ENCODE data around the gene FRAS1. TPM values are rescaled to one million over a fixed set of nuclear protein-coding genes. Genes with fewer than 3 reads are reported as not detected.

Gene FRAS1
- total and polyA plus RNA-seq, 9 donors: 0.16 to 5.3 (median 1.4) TPM

DNA sequence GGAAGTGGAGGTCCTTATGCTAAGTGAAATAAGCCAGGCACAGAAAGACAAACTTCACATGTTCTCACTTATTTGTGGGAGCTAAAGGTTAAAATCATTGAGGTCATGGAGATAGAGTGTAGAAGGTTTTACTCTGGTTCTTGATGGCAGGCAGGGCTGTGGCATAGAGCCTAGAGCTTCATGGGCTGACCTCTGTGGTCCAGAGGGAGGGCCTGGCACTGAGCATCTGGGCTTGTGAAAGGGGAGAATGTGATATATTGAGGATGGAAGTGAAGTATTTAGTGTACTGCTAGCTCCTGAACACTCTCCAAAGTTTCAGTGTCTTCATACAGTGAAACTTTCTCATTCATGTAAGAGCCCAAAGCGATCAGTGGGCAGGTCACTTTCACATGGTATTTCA is 423.2 kb downstream of the FRAS1 start:
- WGBS, 3 donors: 93 to 98% (median 93%) methylated on average over 1 of the region's 1 CpG
- intact Hi-C loops (cut with DNase I): no loop called here

DNA sequence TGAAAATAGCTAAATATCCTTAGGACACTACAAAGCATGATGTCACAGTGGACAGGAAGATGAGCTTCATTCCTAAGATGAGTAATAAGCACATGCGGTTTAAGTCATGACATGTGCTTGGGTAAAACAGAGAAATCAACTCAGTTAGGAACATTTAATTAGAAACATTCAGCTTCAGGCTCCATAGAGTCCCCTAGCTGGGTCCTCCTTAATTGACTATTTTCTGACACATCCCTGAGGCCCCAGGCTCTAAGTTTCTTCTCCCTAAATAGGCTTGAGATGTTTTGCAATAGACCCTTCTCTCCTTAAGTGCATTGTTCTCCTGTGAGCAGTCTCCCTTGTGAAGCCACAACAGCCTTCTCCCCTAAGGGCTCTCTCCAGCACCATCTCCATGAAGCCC is 424.1 kb downstream of the FRAS1 start:
- no peak overlapping the region for H3K4me3 ChIP-seq
- TF ChIP-seq EP300 (IDR thresholded peaks at IDR 0.05) (no peak), POLR2A (IDR thresholded peaks at IDR 0.05) (no peak)
- TF ChIP-seq, protein P1, sequence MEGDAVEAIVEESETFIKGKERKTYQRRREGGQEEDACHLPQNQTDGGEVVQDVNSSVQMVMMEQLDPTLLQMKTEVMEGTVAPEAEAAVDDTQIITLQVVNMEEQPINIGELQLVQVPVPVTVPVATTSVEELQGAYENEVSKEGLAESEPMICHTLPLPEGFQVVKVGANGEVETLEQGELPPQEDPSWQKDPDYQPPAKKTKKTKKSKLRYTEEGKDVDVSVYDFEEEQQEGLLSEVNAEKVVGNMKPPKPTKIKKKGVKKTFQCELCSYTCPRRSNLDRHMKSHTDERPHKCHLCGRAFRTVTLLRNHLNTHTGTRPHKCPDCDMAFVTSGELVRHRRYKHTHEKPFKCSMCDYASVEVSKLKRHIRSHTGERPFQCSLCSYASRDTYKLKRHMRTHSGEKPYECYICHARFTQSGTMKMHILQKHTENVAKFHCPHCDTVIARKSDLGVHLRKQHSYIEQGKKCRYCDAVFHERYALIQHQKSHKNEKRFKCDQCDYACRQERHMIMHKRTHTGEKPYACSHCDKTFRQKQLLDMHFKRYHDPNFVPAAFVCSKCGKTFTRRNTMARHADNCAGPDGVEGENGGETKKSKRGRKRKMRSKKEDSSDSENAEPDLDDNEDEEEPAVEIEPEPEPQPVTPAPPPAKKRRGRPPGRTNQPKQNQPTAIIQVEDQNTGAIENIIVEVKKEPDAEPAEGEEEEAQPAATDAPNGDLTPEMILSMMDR (IDR thresholded peaks at IDR 0.05): no peak
- WGBS, 3 donors: 74 to 90% (median 79%) methylated on average over 1 of the region's 1 CpG
- no peak overlapping the region for H3K27ac ChIP-seq
- no peaks in the 10 kb centered on the region for H3K36me3 ChIP-seq
- DNase-seq: no peak
- no peaks in the 10 kb centered on the region for H3K9me3 ChIP-seq
- no peaks in the 10 kb centered on the region for H3K27me3 ChIP-seq
- no peaks in the 10 kb centered on the region for H3K4me1 ChIP-seq (ENCODE audit: insufficient read depth)
- intact Hi-C loops (cut with DNase I): no loop called here

More for the DNA sequence above, 423.2 kb downstream of the FRAS1 start:
- H3K27ac ChIP-seq: no peak overlapping the region
- no peaks in the 10 kb centered on the region for H3K9me3 ChIP-seq
- H3K27me3 ChIP-seq: no peaks in the 10 kb centered on the region
- no peak for DNase-seq
- H3K36me3 ChIP-seq: no peaks in the 10 kb centered on the region
- no peaks in the 10 kb centered on the region for H3K4me1 ChIP-seq (ENCODE audit: insufficient read depth)
- H3K4me3 ChIP-seq: no peak overlapping the region
- TF ChIP-seq EP300 (IDR thresholded peaks at IDR 0.05) (no peak), POLR2A (IDR thresholded peaks at IDR 0.05) (no peak)
- TF ChIP-seq, protein P1 (IDR thresholded peaks at IDR 0.05): no peak

DNA sequence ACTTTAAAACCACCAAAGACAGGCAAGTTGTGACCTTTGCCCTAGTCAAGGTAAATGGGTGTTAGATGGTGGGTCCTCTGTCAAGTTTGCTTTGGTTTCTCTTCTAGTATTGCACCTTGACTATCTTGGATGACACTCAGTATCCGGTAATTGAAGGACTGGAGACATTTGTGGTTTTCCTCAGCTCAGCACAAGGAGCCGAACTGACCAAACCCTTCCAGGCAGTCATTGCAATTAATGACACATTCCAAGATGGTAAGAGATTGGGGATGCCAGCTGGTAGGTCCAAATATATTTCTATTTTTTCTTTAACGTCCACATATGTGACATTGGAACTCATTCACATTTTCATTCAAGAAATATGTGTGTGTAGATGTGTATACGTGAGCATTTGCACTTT is 425.2 kb downstream of the FRAS1 start:
- WGBS, 3 donors: 86 to 93% (median 88%) methylated on average over 4 of the region's 4 CpGs
- Histone ChIP-seq H3K9me3 (no peaks in the 10 kb centered on the region), H3K4me1 (ENCODE audit: insufficient read depth) (no peaks in the 10 kb centered on the region), H3K36me3 (no peaks in the 10 kb centered on the region), H3K4me3 (no peak overlapping the region), H3K27me3 (no peaks in the 10 kb centered on the region), H3K27ac (no peak overlapping the region)
- DNase-seq: no peak
- no peak for TF ChIP-seq POLR2A (IDR thresholded peaks at IDR 0.05)
- TF ChIP-seq, protein P1 (IDR thresholded peaks at IDR 0.05): no peak
- TF ChIP-seq EP300 (IDR thresholded peaks at IDR 0.05): no peak
- intact Hi-C loops (cut with DNase I): no loop called here

DNA sequence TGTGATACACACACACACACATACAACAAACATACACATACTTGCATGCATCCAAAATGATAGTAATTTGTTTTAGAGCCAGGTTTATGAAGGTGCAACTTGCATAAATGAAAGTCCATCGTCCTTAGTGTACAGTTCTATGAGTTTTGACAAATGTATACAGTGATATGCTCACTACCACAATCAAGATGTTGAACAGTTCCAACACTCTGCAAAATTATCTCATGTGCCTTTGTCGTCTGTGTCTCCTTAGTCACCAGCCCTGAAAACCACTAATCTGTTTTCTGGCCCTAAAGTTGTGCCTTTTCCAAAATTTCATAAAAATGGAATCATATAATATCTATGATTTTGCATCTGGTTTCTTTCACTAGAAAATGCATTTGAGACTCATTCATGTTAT is 426.7 kb downstream of the FRAS1 start:
- no peaks in the 10 kb centered on the region for H3K27me3 ChIP-seq
- no peak overlapping the region for H3K4me3 ChIP-seq
- no peaks in the 10 kb centered on the region for H3K36me3 ChIP-seq
- no peaks in the 10 kb centered on the region for H3K9me3 ChIP-seq
- no peaks in the 10 kb centered on the region for H3K4me1 ChIP-seq (ENCODE audit: insufficient read depth)
- 89 to 93% (median 90%) methylated on average over 2 of the region's 2 CpGs for WGBS, 3 donors
- intact Hi-C loops (cut with DNase I): no loop called here
- no peak for DNase-seq
- TF ChIP-seq EP300 (IDR thresholded peaks at IDR 0.05) (no peak), POLR2A (IDR thresholded peaks at IDR 0.05) (no peak)
- TF ChIP-seq, protein P1 (IDR thresholded peaks at IDR 0.05): no peak
- H3K27ac ChIP-seq: no peak overlapping the region

All from ovary (tissue), 9 donors.